Pons (tissue), 1 donor: Measurements from ENCODE around the gene TM4SF5.
A peak's percentile ranks its signal among the peaks of the same experiment; 100 is the strongest.
"Not testable (repeated sequence)": the region's sequence is repeated elsewhere in the genome, so short reads cannot be mapped to it uniquely, and the experiment has no call there.

ENCODE experiments used
- DNase-seq: peaks from one replicate; pipeline ENCODE4 v3.0.0-alpha.2; 2016; ENCODE audit warnings: low spot score

Gene TM4SF5

DNA sequence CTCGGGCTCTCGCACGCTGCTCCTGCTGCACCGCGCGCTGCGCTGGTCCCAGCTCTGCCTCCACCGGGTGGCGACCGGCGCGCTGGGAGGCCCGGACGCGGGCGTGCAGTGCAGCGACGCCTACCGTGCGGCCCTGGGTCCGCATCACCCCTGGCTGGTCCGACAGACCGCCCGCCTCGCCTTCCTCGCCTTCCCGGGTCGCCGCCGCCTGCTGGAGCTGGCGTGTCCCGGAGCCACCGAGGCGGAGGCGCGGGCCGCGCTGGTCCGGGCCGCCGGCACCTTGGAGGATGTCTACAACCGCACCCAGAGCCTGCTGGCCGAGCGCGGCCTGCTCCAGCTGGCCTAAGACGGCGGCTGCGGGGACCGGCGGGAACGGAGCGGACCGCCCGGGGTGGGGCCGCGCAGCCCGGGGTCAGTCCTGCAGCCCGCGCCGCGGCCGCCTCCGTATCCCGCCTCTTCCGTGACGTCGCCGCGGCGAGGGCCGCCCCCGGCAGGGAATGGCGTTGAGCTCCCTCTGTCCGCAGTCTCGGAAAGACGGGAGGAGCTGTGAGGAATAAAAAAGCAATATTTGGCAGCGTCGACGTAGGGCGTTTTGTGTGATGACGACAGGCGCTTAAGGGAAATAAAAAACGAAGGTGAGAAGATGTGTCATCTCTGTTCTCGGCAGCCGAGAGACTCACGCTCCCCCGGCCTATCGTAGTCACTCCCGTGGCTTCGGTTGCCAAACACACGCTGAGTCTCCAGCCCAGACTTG is 18.4 kb downstream of the TM4SF5 start:
- DNase-seq, result peak; percentile 82

DNA sequence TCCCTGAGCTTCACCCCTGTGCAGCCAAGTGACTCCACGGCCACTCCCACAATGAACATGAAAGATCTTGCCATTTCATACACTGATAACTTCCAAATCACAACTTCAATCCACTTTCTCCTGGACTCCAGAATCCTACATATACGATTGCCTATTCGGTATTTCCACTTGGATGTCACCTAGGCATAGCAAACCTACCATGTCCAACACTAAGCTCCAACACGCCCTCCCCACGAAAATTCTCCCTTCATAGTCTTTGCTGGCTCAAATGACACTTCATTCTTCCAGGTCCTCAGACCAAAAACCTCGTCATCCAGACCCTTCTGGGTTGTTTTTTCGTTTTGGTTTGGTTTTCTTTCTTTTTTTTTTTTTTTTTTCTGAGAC is 19.0 kb downstream of the TM4SF5 start:
- DNase-seq, result no peak

DNA sequence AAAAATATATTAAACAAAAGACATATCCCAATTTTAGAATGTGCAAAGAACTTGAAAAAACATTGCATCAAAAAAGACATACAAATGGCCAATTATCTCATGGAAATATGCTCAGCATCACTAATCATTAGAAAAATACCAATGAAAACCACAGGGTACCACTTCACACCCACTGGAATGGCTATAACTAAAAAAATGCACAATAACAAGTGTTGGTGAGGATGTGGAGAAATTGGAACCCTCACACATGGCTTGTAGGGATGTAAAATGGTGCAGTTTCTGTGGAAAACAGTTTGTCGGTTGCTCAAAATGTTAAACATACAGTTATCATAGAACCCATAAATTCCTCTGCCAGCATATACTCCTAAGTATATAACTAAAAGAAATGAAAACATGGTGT is 23.5 kb downstream of the TM4SF5 start:
- no peak for DNase-seq

DNA sequence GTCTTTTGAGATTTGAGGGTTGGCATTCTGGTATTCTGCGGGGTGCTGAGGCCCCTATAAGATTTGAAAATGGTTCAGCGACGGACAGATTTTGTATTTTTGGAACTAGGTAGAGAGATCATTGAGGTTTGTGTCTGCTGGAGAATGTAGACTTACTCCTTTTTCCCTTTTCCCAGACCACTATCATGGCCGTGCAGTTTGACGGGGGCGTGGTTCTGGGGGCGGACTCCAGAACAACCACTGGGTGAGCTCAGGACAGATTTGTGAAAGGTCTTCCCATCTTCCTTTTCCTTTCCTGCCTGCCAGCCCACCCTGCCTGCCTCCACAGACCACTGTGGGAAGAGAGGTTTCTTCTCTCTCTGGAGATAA is 24.9 kb downstream of the TM4SF5 start:
- no peak for DNase-seq

DNA sequence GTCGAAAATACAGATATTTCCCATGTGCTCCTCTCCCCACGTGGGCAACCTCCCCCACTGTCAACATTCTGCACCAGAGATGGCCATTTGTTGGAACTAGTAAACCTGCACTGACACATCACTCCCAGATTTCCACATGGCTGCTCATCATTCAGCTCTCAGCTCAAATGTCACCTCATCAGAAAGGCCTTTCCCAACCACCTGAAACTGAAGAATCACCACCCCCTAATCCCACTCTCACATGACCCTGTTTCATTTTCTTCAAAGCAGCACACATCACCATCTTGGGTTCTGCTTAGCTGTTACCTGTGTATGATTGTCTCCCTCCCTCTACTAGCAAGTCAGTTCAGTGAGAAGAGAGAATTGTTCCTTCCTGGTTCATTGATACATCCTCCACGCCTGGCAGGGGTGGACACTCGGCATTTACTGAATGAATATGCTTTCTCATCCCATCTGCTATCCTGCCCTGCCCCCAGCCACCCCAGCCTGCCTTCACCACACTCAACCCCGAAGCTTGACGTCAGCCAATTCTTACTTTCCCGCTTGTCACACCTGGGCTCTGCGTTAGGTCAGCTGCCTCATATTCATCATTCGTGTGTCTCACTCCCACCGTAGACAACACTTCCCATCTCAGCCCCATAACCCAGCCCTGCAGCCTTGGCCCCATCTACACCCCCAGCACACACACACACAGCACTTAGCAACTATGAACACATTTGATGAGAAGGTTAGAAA is 28.9 kb downstream of the TM4SF5 start:
- no peak for DNase-seq

DNA sequence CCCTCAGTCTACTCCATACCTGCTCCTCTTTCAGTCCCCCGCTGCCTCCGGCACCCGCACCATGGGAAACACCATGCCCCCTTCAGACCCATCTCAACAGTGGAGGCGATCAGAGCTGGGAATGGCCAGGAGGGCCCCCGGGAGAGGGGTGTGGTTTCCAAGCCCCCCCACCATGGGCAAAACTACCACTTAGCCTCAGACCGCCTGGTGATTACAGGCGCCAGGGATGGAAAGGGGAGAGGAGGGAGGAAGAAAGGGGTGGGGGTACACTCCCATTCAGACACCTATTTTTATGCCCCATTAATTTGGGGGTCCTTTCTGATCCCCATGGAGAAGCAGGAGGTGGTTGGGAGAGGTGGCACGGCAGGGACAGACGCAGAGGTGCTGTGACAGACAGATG is 30.5 kb downstream of the TM4SF5 start, which contains the start of gene C17orf114:
TSS of gene C17orf114 (minus strand) at position 101 of the 400 bp plus-strand sequence.
- DNase-seq, result no peak

DNA sequence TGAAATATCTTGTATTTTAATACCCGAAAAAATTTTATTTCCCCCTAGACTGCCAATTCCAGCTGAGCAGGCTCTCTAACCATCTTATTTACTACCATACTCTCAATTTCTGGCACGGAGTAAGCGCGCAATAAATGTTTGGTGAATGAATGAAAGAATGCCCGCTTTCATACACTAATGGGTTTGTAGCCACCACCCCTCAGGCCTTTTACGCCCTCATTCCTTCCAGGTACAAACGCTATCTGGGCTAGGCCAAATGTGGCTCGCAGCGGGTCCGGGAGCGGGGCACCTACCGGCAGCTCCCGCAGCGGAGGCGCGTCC is 34.7 kb downstream of the TM4SF5 start:
- no peak for DNase-seq

DNA sequence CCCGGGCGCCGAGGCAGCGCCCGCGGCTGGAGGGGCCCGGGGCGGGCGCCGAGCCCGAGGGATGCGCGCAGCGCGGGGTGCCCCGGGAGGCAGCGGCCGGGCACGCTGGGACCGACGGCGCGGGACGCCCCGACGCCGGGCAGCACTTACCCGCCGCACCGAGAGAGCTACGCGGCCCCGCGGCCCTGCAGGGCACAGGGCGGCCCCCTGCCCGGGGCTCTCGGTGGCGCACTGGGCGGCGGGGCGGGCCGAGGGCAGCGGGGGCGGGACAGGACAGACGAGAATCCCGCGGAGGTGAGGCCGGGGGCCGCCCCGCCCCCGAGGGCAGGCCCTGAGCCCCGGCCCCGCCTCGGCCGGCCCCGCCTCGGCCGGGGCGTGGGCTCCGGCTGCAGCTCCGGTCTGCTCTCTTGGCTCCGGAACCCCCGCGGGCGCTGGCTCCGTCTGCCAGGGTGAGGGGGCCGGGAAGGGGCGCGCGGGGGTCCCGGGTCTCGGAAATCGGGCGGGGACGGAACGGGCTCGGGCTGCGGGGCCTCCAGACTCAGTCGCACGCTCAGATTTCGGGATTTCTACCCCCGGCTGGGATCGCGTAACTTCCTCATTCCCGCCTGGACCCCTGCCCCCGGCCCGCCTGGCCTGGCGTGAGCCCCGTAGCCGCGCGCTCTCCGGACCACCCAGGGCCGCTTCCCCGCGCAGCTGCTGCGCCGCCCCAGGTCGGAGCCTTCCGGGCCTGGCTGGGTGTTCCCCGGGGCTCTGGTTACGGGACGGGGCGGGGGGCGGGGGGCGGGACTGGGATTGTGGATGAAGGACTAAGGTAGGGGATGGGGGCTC is 35.3 kb downstream of the TM4SF5 start, which contains the start of gene PLD2:
TSS of gene PLD2 (plus strand) at position 376 of the 828 bp plus-strand sequence. CDS start 621 bp downstream, outside the sequence.
- peak; percentile 79 for DNase-seq

DNA sequence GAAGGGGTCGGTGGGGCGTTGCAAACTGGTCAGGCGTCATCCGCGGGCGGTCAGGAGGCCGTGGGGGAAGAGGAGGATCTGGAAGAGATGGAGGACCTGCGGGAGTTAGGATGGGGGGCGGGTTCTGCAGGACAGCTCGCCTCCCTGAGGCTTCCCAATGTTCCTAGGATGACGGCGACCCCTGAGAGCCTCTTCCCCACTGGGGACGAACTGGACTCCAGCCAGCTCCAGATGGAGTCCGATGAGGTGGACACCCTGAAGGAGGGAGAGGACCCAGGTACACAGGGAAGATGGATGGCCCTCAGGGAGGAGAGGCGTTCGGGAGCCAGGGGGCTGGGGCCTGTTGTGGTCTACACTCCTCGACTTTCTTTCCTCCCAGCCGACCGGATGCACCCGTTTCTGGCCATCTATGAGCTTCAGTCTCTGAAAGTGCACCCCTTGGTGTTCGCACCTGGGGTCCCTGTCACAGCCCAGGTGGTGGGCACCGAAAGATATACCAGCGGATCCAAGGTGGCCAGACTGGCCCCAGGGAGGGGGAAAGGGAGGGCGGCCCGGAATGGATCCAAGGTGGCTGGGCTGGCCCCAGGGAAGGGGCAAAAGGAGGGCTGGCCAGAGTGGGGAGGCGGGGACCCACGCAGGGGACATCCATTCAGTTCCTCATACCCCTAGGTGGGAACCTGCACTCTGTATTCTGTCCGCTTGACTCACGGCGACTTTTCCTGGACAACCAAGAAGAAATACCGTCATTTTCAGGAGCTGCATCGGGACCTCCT is 36.1 kb downstream of the TM4SF5 start:
- DNase-seq, result no peak

DNA sequence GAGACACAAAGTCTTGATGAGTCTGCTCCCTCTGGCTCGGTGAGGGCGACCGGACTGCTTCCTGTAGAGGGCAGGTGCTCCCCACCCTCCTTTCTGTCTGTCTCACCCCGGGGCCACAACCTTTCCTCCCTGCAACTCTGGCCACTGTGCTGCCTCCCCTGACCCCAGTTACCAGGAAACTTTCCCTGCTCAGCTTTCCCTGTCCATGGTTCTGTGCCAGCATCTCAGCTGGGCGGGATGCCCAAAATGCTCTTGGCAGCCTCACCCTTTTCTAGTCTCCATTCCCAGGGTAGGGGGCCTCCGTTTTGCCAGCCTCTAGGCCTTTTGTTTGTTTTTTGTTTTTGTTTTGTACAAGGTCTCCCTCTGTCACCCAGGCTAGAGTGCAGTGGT is 36.7 kb downstream of the TM4SF5 start:
- peak; percentile 63 for DNase-seq

DNA sequence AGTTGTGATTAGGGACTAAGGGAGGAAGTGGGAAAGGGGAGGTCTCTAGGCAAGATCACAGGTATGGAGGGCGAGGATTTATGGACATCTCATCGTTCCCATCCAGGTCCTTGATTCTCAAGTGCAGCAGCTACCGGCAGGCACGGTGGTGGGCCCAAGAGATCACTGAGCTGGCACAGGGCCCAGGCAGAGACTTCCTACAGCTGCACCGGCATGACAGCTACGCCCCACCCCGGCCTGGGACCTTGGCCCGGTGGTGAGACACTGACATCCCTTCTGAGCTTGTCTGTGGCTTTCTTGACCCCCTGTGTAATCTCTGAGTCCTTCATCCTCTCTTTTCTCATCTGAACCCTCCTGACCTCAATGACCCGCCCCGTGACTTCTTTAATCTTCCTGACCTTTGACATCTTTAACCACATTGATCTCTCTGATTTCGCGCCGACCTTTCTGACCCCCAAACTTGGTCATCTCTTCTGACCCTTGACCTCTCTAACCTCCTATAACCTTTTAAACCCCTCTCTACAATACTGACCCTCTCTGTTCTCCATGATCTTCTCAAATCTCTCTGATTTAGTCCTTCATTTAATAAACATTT is 39.1 kb downstream of the TM4SF5 start:
- DNase-seq, result no peak

DNA sequence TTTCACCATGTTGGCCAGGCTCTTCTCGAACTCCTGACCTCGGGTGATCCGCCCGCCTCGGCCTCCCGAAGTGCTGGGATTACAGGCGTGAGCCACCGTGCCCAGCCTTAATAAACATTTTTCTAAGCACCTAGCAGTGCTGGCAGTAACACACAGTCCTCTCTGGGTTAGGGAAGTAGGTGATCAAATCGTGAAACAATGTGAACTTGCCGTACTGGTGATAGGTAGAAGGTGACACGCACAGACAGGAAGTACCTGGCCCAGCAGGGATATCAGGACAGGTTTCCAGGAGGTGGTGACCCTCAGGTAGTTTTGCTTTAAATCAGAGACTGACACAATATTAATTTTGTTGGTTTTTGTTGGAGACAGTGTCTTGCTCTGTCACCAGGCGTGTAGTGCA is 39.8 kb downstream of the TM4SF5 start:
- no peak for DNase-seq

DNA sequence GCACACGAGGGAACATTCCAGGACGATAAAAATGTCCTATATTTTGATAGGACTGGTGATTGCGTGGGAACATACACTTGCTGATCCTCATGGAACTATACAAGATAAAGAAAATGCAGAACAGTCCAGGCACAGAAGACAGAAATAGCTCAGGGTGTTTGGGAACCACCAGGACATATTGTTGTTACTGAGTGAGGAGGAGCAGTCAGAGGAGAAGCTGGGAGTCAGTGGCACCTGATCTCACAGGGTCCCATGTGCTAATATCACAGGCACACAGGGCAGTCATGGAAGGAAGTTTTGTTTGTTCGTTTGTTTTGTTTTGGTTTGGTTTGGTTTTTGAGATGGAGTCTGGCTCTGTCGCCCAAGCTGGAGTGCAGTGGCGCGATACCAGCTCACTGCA is 41.0 kb downstream of the TM4SF5 start:
- DNase-seq, result no peak

DNA sequence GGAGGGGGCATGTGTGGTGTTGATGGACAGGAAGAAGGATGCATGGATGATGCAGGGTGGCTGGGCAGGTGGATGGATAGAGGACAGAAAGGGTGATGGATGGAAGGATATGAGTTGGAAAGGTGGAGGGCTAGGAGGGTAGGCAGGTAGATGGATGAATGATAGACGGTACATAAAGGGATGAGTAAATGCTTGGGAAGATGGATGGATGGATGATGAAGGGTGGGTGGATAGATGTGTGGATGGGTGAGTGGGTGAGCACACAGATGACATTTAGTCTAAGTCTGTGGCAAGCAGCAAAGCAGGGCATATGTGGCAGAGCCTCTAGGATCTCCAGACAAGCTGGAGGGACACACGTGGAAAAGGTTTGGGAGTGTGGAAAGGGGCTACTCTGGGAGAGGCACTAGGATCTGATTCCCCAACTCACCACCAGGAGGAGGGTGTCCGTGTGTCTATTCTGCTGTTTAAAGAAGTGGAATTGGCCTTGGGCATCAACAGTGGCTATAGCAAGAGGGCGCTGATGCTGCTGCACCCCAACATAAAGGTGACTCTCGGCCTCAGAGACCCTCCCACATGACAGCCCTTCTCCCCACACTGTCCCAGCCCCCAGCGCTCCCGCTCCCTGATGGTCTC is 43.5 kb downstream of the TM4SF5 start:
- DNase-seq, result no peak

DNA sequence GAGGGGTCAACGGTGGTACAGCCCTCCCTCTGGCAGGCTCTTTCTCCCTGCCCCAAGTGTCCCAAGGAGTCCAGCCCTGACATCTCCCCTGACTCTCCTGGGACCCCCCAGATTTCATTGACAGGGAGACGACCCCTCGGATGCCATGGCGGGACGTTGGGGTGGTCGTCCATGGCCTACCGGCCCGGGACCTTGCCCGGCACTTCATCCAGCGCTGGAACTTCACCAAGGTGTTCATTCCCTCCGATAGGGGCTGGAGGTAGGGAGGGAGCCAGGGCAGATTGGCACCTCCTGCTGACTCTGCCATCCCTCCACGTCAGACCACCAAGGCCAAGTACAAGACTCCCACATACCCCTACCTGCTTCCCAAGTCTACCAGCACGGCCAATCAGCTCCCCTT is 45.1 kb downstream of the TM4SF5 start:
- no peak for DNase-seq

DNA sequence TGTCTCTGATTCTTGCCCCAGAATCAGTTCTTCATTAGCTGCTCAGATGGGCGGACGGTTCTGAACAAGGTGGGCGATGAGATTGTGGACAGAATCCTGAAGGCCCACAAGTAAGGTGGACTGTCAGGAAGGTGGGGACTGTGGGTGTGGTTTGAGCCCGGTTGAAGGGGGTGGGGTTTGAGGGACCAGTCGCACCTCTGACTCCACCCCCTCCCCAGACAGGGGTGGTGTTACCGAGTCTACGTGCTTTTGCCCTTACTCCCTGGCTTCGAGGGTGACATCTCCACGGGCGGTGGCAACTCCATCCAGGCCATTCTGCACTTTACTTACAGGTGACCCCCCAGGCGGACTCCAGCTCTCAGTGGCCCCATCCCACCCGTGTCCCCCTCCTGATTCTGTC is 46.6 kb downstream of the TM4SF5 start:
- DNase-seq, result no peak

DNA sequence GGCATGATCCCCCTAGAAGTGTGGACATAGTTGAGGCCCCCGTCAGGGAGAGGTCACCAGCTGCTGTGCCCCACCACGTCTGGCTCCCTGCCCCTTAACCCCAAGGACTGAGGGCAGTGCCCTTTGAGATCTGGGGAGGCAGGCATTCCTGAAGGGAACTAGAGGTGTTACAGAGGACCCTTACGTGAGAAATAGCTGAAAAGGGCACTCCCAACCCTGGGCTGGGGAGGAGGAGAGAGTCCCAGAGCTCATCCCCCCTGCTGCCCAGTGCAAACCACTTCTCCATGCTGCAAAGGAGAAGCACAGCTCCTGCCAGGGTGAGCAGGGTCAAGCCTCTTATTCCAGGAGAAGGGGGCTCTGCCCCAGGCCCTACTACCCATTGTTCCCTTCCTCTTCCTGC is 51.1 kb downstream of the TM4SF5 start:
- DNase-seq, result no peak

DNA sequence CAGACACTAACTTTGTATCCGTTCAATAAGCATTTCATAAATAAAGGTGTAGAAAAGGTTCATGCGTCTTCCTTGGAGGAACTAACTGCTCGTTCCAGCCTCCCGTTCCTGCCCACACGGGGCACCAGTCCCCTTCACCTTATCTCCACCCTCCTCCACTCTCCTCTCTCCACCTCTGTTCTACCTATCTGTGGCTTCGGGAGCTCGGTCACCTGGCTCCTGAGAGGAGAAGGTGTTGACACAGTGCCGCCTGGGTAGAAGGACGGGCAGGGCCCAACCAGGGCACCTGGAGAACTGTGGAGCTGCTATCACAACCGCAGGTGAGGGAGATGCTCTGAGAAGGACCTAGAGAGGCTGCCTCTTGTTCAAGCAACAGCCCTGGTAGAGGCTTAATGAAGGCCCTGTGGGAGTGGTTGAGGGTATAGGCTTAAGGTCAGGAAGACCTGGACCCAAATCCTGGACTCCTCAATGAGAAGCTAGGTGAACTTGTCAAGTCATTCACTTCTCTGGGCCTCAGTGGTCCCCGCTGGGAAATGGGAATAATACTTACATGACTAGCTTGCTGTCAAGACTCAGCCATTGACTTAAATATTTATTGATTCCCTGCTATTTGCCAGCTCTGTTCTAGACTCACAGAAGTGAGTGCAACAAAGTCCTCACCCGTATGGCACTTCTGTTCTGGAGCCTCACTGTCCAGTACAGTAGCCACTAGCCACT is 51.8 kb downstream of the TM4SF5 start:
- no peak for DNase-seq

DNA sequence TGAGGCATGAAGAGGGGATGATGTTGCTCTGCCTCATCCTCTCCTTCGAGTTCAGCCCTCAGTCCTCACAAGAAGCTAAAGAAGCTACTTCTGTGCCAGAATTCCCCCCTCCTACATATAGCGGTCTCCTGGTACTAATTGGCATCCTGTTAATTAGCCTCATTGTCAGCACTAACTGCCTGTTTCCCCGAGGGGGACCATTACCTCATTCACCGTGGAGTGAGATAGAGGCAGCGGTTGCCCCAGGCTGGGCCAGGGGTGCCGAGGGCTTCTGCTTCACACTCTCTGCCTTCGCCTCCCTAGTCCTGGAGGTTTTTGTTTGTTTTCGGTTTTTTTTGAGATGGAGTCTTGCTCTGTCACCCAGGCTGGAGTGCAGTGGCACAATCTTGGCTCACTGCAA is 55.7 kb downstream of the TM4SF5 start:
- DNase-seq, result no peak

DNA sequence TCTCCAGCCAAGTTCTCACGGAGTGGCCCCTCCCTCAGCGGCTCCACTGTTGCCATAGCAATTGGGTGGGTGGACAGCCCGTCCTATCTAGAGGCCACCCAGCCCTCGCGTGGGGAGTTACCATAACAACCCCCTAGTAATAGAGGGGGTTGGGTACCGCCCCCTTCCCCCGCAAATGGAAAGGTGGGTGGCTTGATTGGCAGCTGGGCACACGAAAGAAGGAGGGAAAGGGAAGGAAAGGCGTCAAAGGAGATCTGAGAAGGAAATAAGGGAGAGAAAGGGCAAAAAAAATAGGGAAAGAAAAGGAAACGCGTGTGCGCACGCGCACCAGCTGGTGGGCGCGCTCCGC is 61.1 kb downstream of the TM4SF5 start:
- DNase-seq, result not testable (repeated sequence)
